Activated T-cell treated with anti-CD3 and anti-CD28 coated beads, Interleukin-2, amount 50 U/mL, for 72 hours (primary cell): Measurements from ENCODE around the gene OSER1. TPM values are rescaled to one million over a fixed set of nuclear protein-coding genes. Genes with fewer than 3 reads are reported as not detected.
"Not testable (repeated sequence)": the region's sequence is repeated elsewhere in the genome, so short reads cannot be mapped to it uniquely, and the experiment has no call there.

Source experiments
- ATAC-seq, 2 donors: fragments of 150-1000 bp; cut with Tn5 transposase; replicated peaks in 1 of 2; 2 replicates each; pipeline ENCODE4 v1.10.0; 2021; ENCODE audit warnings: moderate library complexity in 2 of 2, mild to moderate bottlenecking in 1 of 2
- DNase-seq, 2 donors: peaks; one replicate each; pipeline ENCODE4 v3.0.0; 2021 to 2022; ENCODE audit warnings: mixed read lengths in 1 of 2
- H3K27ac Mint-ChIP-seq: one replicate; pipeline ENCODE4 v1.8.0; 2022; ENCODE audit warnings: mild to moderate bottlenecking, moderate library complexity, mixed read lengths
- H3K27me3 Mint-ChIP-seq: one replicate; pipeline ENCODE4 v1.8.0; 2022; ENCODE audit warnings: low read depth, mixed read lengths
- H3K36me3 Mint-ChIP-seq, 2 donors: one replicate each; pipeline ENCODE4 v1.8.0; 2022; ENCODE audit warnings: mixed read lengths in 2 of 2, mild to moderate bottlenecking in 1 of 2; ENCODE audit not compliant: insufficient read depth in 2 of 2
- H3K4me1 Mint-ChIP-seq: one replicate; pipeline ENCODE4 v1.8.0; 2022; ENCODE audit warnings: low read depth, mixed read lengths
- H3K4me3 Mint-ChIP-seq, 2 donors: one replicate each; pipeline ENCODE4 v1.8.0; 2022; ENCODE audit warnings: mild to moderate bottlenecking in 2 of 2, mixed read lengths in 2 of 2, moderate library complexity in 2 of 2
- H3K9me3 Mint-ChIP-seq, 2 donors: one replicate each; pipeline ENCODE4 v1.8.0; 2022; ENCODE audit warnings: mixed read lengths in 2 of 2
- total RNA-seq, 2 donors: library from RNA; stranded (reverse); gene quantifications; one replicate each; pipeline ENCODE4 v1.2.3, GENCODE V29; 2022

OSER1 gene
- total RNA-seq, 2 donors from 2014 or later = 47.1 to 47.5 TPM

DNA sequence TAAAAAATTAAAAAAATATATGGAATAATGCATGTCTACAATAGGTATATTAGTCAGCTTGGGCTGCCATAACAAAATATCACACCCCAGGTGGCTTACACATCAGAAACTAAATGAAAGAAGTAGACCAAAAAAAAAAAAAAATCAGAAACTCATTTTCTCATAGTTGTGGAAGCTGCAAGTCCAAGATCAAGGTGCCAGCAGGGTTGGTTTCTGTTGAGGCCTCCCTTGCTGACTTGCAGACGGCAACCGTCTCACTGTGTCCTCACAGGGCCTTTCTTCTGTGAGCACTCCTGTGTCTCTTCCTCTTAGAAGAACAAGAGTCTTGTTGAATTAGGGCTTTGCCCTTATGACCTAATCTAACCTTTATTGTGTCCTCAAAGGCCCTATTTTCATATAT, 25.1 kb upstream of the OSER1 start:
- Mint-ChIP-seq H3K27me3 (no peaks in the 10 kb centered on the region), H3K36me3 (no peaks in the 10 kb centered on the region), H3K27ac (no peak overlapping the region), H3K4me1 (peaks cover 7% of the 10 kb centered on the region), H3K9me3 (no peaks in the 10 kb centered on the region), H3K4me3 (no peak overlapping the region)
- DNase-seq (no peak), ATAC-seq (no peak)

DNA sequence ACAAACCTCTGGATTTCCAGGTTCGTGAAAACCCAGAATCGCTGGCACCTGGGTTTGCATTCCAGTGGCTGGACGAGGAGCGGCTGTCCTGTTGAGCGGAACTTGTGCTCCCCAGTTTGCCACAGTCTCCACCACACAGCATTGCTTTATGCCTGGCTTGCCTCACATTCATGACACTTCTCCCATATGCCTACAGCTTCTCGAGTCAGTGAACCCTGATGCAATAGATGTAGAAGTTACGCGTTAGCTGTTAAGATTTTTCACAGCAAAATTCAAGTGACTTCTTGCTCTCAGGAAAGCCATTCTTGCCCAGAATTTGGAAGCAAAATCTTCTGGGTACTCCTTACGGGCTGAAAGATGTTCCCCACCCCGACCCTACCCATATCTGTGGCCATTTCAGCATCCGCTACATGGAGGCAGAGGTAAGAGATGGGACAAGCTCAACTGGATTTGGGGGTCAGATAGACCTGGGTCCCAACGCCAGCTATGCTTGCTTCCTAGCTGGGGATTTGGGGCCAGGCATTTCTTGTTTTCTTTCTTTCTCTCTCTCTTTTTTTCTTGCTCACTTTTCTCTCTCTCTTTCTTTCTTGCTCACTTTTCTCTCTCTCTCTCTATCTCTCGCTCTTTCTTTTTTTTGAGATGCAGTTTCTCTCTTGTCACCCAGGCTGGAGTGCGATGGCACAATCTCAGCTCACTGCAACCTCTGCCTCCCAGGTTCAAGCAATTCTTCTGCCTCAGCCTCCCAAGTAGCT, 24.2 kb upstream of the OSER1 start:
- no peak for ATAC-seq
- Mint-ChIP-seq H3K9me3 (no peaks in the 10 kb centered on the region), H3K36me3 (no peaks in the 10 kb centered on the region), H3K27ac (no peak overlapping the region), H3K4me3 (peak overlapping the region; percentile 5 to 7), H3K4me1 (peaks cover 7% of the 10 kb centered on the region), H3K27me3 (no peaks in the 10 kb centered on the region)
- no peak for DNase-seq

DNA sequence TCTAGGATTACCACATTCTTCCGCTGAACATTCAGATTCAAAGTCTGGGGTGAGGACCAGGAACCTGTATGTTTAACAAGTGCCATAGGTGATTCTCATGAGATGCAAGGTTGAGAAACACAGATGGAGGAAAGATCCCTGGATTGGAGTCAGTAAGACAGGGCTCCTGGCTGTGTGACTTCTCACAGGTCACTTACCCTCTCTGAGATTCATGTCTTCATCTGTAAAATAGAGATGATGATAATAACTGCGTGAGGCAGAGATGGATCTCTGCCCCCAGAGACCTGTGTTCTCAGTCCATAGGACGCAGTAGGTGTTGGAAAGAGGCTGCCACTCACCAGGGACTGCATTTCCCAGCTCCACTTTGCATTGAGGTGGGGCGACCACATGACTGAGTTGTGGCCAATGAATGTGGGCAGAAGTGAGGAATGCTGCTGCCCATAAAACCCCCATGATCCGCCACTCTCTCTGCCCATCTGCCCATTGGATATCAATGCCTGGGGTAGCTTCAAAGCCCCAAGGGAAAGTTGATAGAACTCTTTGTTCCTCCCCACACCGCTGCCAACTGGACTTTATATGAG, 23.0 kb upstream of the OSER1 start:
- no peak overlapping the region for H3K27ac Mint-ChIP-seq

DNA sequence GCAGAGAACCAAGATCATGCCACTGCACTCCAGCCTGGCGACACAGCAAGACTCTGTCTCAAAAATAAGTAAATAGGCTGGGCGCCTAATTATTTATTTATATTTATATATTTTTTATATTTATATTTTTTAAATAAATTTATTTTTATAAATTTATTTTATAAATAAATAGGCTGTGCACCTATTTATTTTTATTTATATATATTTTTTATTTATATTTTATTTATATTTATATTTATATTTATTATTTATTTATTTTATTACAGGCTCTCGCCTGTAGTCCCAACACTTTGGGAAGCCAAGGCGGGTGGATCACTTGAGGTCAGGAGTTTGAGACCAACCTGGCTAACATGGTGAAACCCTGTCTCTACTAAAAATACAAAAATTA, 21.9 kb upstream of the OSER1 start:
- ATAC-seq, DNase-seq, H3K36me3 Mint-ChIP-seq, H3K4me3 Mint-ChIP-seq, H3K27me3 Mint-ChIP-seq, H3K27ac Mint-ChIP-seq, H3K9me3 Mint-ChIP-seq, H3K4me1 Mint-ChIP-seq: not testable (repeated sequence)

More for the DNA sequence above, 23.0 kb upstream of the OSER1 start:
- DNase-seq = no peak
- H3K4me3 Mint-ChIP-seq = no peak overlapping the region
- no peak for ATAC-seq
- H3K36me3 Mint-ChIP-seq = no peaks in the 10 kb centered on the region
- H3K9me3 Mint-ChIP-seq = no peaks in the 10 kb centered on the region
- H3K4me1 Mint-ChIP-seq = peaks cover 7% of the 10 kb centered on the region
- no peaks in the 10 kb centered on the region for H3K27me3 Mint-ChIP-seq

DNA sequence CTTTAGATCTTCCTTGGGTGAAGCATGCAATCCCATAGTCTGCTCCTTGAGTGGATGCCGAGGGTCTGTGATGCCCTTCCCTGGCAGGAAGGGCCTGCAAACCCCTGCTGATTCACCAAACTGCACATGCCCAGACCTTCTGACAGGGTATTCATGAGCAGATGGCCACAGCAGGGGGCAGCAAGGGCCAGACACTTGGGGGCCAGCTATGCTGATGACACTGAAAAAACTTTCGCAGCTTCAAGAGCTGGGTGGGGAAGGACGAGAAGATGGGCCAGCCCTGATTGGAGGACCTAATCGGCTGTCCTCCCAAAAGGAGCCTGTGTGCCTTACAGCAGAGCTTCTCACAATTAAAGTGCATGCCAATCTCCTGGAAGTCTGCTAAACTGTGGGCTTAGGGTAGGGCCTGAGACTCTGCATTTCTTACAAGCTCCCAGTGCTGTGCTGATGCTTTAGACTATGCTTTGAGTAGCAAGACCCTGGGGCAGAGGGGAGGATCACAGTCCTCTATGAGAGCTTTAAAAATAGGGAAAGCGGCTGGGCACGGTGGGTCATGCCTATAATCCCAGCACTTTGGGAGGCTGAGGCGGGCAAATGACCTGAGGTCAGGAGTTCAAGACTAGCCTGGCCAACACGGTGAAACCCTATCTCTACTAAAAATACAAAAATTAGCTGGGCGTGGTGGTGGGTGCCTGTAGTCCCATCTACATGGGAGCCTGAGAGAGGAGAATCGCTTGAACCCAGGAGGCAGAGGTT, 21.3 kb upstream of the OSER1 start:
- ATAC-seq (no peak), DNase-seq (no peak)
- H3K27ac Mint-ChIP-seq = no peak overlapping the region
- no peaks in the 10 kb centered on the region for H3K27me3 Mint-ChIP-seq
- peaks cover 7% of the 10 kb centered on the region for H3K4me1 Mint-ChIP-seq
- no peaks in the 10 kb centered on the region for H3K36me3 Mint-ChIP-seq
- no peaks in the 10 kb centered on the region for H3K9me3 Mint-ChIP-seq
- H3K4me3 Mint-ChIP-seq = no peak overlapping the region

DNA sequence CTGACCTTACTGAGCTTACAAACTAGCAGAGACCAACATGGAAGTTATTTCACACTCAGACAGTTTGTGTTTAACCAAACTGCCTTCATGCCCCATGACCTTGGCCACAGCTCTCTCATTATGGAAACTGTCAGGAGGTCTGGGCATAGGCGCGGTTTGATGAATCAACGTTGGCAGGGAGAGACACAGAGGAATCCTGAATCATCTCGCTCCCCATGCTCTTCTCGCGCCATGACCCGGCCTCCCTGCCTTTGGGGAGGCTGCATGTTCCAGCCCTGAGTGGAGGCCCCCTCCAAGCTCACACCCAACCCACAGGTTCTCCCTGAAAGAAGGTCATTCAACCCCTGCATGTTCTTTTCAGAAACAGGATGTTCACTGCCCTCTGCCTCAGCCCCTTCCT, 20.6 kb upstream of the OSER1 start:
- Mint-ChIP-seq H3K4me1 (peaks cover 7% of the 10 kb centered on the region), H3K4me3 (no peak overlapping the region), H3K27me3 (no peaks in the 10 kb centered on the region), H3K27ac (no peak overlapping the region), H3K9me3 (no peaks in the 10 kb centered on the region), H3K36me3 (no peaks in the 10 kb centered on the region)
- ATAC-seq (no peak), DNase-seq (no peak)

DNA sequence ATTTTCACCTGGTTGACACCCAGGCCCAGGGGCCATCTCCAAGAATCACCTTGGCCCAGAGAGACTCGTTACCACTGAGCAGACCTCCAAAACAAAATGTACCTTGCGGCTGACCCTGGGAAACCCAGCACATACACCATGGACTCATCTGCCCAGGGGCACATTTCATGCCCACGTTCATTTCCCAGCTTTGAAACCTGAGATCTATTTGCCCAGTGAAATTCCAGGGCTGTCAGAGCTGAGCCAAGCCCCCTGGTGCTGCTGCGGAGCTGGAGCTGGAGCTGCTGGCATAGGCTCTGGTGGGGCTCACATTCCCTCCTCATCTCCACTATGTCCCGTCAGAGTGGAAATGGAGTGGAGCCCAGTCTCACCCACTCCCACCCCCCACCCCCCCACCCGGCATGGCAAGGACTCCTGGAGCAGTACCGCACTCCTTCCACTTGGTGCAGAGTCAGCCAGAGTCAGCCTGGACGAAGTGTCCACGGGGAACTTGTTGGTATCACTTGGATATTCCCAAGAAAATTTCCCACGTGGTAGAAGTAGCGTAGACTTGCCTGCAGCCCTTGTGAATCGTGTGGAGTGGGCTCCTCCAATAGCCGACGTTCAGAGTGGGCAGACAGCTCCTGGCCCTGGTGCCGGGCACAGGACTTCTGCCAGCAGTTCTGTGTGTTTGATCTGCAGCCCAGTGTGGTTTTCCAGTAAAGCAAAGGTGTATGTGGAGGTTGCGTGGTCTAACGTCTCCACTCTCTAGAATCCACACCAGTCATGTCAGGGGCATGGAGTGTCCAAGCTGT, 18.1 kb upstream of the OSER1 start:
- H3K27ac Mint-ChIP-seq = no peak overlapping the region
- no peak for ATAC-seq
- H3K36me3 Mint-ChIP-seq = no peaks in the 10 kb centered on the region
- no peaks in the 10 kb centered on the region for H3K27me3 Mint-ChIP-seq
- H3K9me3 Mint-ChIP-seq = no peaks in the 10 kb centered on the region
- peaks cover 7% of the 10 kb centered on the region for H3K4me1 Mint-ChIP-seq
- no peak for DNase-seq
- no peak overlapping the region for H3K4me3 Mint-ChIP-seq

DNA sequence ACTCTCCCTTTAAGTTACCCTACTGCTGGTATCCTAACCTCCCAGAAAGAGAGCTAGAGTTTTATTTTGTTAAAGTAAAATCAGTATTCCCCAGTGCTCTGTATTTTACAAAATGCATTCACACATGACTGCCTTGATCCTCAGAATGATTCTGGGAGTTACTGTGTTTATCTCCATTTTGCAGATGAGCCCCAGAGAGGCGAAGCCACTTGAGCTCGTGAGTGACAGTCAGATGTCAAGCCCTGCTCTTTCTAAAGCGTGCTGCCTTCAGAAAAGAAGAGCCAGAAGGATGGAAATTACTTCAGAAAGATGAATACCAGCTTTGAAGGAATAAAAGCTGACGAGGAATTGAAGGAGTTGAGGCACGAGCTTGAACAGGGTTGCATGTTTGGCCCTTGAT, 14.1 kb upstream of the OSER1 start:
- H3K27me3 Mint-ChIP-seq = no peaks in the 10 kb centered on the region
- H3K36me3 Mint-ChIP-seq = no peaks in the 10 kb centered on the region
- peaks cover 10% of the 10 kb centered on the region for H3K4me1 Mint-ChIP-seq

DNA sequence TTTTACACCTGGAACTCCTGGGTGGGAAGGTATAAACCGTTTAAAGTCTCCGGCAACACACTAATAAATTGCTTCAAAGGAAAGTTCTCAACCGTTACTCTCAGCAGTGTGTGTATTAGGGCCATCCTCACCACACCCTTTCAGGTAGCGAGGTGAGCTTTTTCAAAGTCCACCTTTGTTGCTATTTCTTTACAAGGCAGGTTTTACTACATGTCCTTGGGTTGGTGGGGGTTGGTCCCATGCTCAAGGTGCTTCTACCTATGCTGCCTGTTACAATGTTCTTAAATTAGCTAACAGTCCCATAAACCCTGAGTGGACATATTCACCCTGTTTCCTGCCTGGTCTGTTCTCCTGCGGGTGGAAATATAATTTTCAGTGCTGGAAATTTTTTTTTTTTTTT, 13.2 kb upstream of the OSER1 start:
- Mint-ChIP-seq H3K27me3 (no peaks in the 10 kb centered on the region), H3K27ac (no peak overlapping the region), H3K36me3 (no peaks in the 10 kb centered on the region), H3K4me3 (no peak overlapping the region), H3K9me3 (no peaks in the 10 kb centered on the region), H3K4me1 (peaks cover 19% of the 10 kb centered on the region)
- ATAC-seq = no peak
- no peak for DNase-seq

More for the DNA sequence above, 14.1 kb upstream of the OSER1 start:
- Mint-ChIP-seq H3K4me3 (no peak overlapping the region), H3K27ac (no peak overlapping the region), H3K9me3 (no peaks in the 10 kb centered on the region)
- DNase-seq = no peak
- no peak for ATAC-seq

DNA sequence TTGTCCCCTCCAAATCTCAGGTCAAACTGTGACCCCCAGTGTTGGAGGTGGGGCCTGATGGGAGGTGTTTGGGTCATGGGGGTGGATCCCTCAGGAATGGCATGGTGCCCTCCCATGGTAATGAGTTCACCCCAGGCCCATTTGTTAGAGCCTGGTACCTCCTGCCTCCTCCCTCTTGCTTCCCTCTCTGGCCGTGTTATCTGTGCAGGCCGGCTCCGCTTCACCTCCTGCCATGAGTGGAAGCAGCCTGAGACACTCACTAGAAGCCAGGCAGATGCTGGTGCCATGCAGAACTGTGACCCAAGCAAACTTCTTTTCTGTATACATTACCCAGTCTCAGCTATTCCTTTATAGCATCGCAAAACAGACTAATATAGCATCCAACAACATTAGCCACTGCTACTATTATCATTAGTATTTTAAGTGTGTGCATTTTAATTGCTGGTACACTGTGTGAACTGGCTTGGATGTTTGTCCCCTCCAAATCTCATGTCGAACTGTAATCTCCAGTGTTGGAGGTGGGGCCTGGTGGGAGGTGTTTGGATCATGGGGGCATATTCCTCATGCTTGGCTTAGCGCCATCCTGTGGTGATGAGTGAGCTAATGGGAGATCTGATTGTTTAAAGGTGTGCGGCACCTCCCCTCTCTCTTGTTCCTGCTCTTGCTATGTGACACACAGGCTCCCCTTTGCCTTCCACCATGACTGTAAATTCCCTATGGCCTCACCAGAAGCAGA, 12.2 kb upstream of the OSER1 start:
- Mint-ChIP-seq H3K27ac (no peak overlapping the region), H3K9me3 (no peaks in the 10 kb centered on the region), H3K36me3 (no peaks in the 10 kb centered on the region), H3K4me3 (no peak overlapping the region), H3K27me3 (no peaks in the 10 kb centered on the region), H3K4me1 (peaks cover 28% of the 10 kb centered on the region)
- no peak for DNase-seq
- ATAC-seq = no peak

DNA sequence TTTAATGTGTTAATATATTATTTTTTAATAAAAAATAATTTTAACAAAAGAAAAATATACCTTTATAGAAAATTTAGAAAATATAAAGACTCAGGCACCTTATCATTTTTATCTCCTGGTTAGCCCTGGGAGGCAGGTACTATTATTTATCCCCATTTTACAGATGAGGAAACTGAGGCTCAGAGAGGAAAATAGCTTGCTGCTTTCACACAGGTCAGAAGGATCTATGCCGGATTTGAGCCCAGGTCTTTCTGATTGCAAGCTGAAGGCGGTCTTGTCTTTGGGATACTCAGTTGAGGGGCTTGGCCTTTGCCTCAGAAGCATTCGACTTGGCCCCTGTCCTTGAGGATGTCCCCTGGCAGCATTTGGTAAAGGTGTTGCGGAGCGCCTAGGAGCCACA, 11.5 kb upstream of the OSER1 start:
- Mint-ChIP-seq H3K4me3 (no peak overlapping the region), H3K36me3 (no peaks in the 10 kb centered on the region), H3K27ac (no peak overlapping the region), H3K9me3 (no peaks in the 10 kb centered on the region), H3K27me3 (no peaks in the 10 kb centered on the region), H3K4me1 (peaks cover 36% of the 10 kb centered on the region)
- DNase-seq (no peak), ATAC-seq (no peak)

DNA sequence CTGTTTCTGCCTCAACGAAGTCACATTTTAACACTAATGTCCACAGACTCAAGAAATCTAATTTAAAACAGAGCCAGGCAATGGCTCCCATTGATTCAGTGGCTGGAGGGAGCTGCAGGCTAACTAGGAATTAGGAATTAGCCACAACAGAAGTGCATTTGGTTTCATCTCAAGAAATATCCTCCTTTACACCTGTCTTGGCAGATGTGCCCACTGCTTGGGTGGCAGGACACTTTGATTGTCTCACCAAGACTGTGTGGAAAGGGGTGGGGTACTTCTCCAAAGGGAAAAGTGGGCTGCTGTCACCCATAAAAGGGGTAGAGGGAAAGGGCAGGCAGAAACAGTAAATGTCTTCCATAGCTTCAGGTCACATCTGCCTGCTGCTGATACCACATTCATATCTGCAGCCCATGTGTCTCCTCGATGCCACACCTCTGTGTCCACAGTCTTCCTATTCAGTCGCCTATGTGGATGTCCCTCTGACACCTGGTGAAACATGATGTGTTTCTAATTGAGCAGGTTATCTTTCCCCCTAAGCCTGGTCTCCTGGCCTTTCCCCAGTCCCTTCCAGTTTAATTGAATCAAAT, 10.9 kb upstream of the OSER1 start:
- Mint-ChIP-seq H3K27me3 (no peaks in the 10 kb centered on the region), H3K4me3 (no peak overlapping the region), H3K4me1 (peaks cover 40% of the 10 kb centered on the region), H3K36me3 (no peaks in the 10 kb centered on the region), H3K27ac (peak overlapping the region; percentile 67), H3K9me3 (no peaks in the 10 kb centered on the region)
- DNase-seq = no peak
- no peak for ATAC-seq
